NCI-H82 treated with DMSO at 0.1 percent for 48 hours (cell line): ENCODE data around the gene SCO1.
A peak's percentile ranks its signal among the peaks of the same experiment; 100 is the strongest.
"Not testable (repeated sequence)": the region's sequence is repeated elsewhere in the genome, so short reads cannot be mapped to it uniquely, and the experiment has no call there.

Experiments
- DNase-seq: peaks from one replicate; lab custom pipeline; 2025; ENCODE audit not compliant: unreplicated experiment; lab: John Stamatoyannopoulos, UW

The SCO1 gene

GRCh38 chr17:10697092-10698081 lies at the start of gene SCO1, which contains the start of gene ADPRM:
SCO1 (minus strand) TSS chr17:10697533; CDS start chr17:10697507, 26 bp downstream.
ADPRM (plus strand) TSS chr17:10697594; CDS start chr17:10704927, 7,333 bp downstream.
- peak; percentile 87 for DNase-seq

- no peak for DNase-seq
Observed at GRCh38 chr17:10745231-10745630, 47.9 kb upstream of the SCO1 start.

GRCh38 chr17:10744501-10745000 lies 47.2 kb upstream of the SCO1 start:
- no peak for DNase-seq

GRCh38 chr17:10743316-10744009 lies 46.1 kb upstream of the SCO1 start:
- DNase-seq: no peak

- no peak for DNase-seq
Observed at GRCh38 chr17:10742431-10742830, 45.1 kb upstream of the SCO1 start.

GRCh38 chr17:10741416-10742135 lies 44.2 kb upstream of the SCO1 start:
- no peak for DNase-seq

GRCh38 chr17:10739386-10739785 lies 42.1 kb upstream of the SCO1 start:
- DNase-seq: peak; percentile 19

- DNase-seq: no peak
Observed at GRCh38 chr17:10738521-10739258, 41.4 kb upstream of the SCO1 start.

- no peak for DNase-seq
Observed at GRCh38 chr17:10737736-10738135, 40.4 kb upstream of the SCO1 start.

GRCh38 chr17:10737168-10737622 lies 39.9 kb upstream of the SCO1 start:
- peak; percentile 71 for DNase-seq

- DNase-seq: no peak
Observed at GRCh38 chr17:10735821-10736220, 38.5 kb upstream of the SCO1 start.

GRCh38 chr17:10735251-10735650 lies 37.9 kb upstream of the SCO1 start:
- no peak for DNase-seq

GRCh38 chr17:10733666-10734065 lies 36.3 kb upstream of the SCO1 start:
- no peak for DNase-seq

- not testable (repeated sequence) for DNase-seq
Observed at GRCh38 chr17:10732121-10732520, 34.8 kb upstream of the SCO1 start.

- DNase-seq: no peak
Observed at GRCh38 chr17:10731408-10731879, 34.1 kb upstream of the SCO1 start.

GRCh38 chr17:10730247-10730646 lies 32.9 kb upstream of the SCO1 start:
- DNase-seq: not testable (repeated sequence)

- no peak for DNase-seq
Observed at GRCh38 chr17:10729334-10730193, 32.2 kb upstream of the SCO1 start, which contains the start of gene TMEM220. TMEM220 (minus strand) TSS chr17:10730023; CDS start chr17:10729851, 172 bp downstream.

- DNase-seq: no peak
Observed at GRCh38 chr17:10728331-10728892, 31.1 kb upstream of the SCO1 start.

- no peak for DNase-seq
Observed at GRCh38 chr17:10727192-10727591, 29.9 kb upstream of the SCO1 start.
